IPS-NIHi11 (cell line): ENCODE data around the gene DCLK1.

ENCODE experiments used
- DNase-seq: peaks from one replicate; pipeline ENCODE4 v3.0.0; 2012; ENCODE audit warnings: mixed read lengths, low spot score

Gene DCLK1

GRCh38 chr13:35744144-35744543, 387.0 kb downstream of the DCLK1 start:
- no peak for DNase-seq

GRCh38 chr13:35743165-35743564, 388.0 kb downstream of the DCLK1 start:
- no peak for DNase-seq

DNA sequence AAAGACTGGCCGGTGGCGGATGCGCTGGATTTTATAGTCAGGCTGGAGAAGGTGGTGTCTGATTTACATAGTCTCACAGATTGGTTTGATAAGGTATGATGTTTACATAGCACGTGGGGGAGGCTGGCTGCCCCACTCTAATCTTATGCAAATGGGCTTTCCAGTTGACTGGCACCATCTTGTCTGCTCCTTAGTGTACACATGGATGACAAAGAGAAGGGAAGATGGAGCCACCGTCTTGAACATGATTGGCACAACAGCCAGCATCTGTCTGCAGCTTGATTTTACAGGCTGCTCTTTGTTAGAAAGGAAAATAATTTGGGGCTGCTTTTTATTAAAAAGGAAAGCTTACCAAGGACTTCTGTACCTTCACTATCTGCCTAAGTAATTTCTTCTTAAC, 389.5 kb downstream of the DCLK1 start:
- no peak for DNase-seq

GRCh38 chr13:35736876-35737275, 394.3 kb downstream of the DCLK1 start:
- DNase-seq = no peak

GRCh38 chr13:35733827-35734226, 397.4 kb downstream of the DCLK1 start:
- no peak for DNase-seq

DNA sequence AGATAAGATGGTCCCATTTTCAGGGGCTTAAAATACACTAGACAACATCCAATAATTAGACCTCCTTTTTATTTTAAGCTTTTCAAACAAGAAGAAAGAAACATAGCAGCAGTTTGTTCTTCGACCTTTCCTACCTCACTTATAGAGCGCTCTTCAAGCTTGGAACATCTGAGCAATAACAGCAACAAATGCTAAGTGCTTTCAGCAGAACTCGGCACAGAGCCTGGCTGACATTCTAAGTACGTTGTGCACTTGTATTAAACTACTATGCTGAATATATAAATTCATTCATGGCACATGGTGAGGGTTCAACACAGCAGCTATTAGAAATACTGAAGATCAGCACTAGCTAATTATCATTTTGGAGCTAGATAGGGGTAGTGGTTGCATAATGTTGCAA, 398.6 kb downstream of the DCLK1 start:
- no peak for DNase-seq

DNA sequence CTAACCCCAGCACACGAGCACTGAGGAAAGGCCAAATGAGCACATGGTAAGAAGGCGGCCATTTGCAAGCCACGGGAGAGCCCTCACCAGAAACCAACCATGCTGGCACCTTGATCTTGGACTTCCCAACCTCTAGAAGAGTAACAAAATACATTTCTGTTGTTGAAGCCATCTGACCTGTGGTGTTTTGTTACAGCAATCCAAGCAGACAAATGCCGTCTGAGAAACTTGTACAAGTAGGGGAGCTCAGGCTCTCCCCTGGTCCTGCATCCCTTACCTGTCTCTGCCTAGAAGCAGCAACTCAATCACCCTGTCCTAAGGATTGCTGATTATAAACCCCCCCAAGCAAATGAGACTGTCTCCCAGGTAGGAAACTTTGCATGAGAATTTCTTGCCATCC, 399.7 kb downstream of the DCLK1 start:
- no peak for DNase-seq

DNA sequence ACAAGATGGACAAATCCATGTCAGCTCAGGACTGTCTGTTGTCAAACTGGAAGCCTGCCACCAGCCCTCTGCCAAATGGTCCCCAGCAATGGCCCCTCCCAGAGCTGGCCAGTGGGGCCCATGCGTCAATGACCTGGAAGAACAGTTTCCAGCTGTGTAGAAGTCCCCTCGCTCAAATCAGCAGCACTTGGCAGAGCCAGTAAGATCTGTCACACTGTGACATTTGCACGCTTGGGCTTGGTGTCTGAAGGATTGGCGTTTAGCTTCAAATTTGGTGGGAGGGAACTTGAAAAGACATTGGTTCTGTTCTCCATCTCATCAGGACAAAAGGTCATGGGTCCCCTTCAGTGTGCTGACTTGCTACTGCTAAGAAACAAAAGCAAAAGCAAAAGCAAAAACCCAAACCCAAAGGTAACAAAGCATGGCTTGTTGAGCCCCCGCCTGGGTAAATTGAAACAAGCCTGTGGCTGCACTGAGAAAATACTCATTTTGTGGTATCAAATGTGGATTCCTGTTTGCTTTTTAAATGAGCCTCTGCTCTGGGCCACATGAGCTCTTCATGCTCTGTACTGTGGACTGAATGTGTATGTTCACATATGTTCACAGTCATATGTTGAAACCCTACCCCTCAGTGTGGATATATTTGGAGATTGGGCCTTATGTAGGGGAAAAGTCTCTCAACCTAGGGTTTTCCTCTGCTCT, 401.1 kb downstream of the DCLK1 start:
- DNase-seq = no peak

- no peak for DNase-seq
These were observed 403.3 kb downstream of the DCLK1 start for GRCh38 chr13:35727881-35728280.

DNA sequence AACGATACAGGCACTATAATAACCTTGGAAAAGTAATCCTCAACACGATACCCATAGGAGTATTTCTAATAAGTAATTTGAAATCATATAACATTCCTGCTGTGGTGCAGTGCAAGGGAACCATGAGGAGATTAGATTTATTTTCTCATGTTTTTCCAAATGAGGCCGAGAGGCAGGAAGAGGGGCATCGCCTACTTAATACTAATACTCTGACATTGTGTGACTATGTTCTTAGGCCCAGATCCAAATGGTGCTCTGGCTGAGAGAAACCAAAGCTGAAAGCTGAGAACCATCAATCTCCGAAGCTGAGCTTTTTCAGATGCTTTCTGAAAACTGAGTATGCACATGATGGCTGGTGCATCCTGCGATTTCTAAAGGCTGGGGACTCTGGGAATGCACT, 406.7 kb downstream of the DCLK1 start:
- DNase-seq = no peak

GRCh38 chr13:35723821-35724220, 407.4 kb downstream of the DCLK1 start:
- no peak for DNase-seq

- no peak for DNase-seq
These were observed 408.1 kb downstream of the DCLK1 start for GRCh38 chr13:35723053-35723461.

GRCh38 chr13:35722458-35723052, 408.6 kb downstream of the DCLK1 start:
- no peak for DNase-seq

GRCh38 chr13:35720690-35721554, 410.3 kb downstream of the DCLK1 start:
- peak; percentile 87 for DNase-seq

DNA sequence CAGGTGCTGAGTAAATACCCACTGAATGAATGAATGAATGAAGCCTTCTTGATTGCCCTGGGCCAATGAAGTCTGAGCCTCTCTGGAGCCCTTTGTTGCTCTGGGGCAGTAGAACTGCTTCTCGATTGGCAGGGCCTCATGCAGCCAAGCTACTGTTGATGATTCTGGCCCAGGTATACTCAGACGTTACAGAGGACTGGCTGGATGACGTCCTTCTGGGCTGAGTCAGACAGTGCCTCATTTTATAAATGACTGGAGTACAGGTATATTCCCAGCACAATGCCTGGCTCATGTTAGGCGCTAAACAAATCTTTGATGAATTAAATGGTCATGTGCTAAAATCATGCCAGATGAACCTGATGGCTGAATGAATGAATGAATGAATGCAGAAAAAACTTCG, 410.9 kb downstream of the DCLK1 start:
- no peak for DNase-seq
